NK-92 (cell line): Measurements from ENCODE around the gene SEC16A.

Source experiments
- DNase-seq: peaks from one replicate; lab custom pipeline; 2025; ENCODE audit not compliant: unreplicated experiment; lab: John Stamatoyannopoulos, UW

The SEC16A gene

DNA sequence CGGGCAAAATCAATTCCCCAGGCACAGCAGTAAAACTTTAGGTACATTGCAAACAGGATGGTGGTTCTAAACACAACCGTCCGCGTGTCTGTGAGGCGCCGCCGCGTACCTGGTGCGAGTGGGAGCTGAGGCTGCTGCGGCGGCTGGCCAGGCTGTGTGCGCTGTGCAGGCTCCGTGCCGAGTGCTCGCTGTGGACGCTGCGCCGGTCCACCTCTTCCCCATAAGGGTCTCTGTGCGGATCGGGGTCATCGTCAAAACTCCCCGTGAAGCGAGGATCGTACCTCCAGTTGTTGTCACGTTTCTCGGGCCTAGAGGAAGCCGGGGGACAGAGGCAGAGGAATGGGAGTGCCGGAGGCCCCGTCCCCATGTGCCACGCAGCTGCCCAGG, 16.7 kb downstream of the SEC16A start:
- no peak for DNase-seq

- no peak for DNase-seq
These were observed 17.2 kb downstream of the SEC16A start for GRCh38 chr9:136465500-136466154.

GRCh38 chr9:136464241-136464640, 18.6 kb downstream of the SEC16A start:
- DNase-seq, result no peak

DNA sequence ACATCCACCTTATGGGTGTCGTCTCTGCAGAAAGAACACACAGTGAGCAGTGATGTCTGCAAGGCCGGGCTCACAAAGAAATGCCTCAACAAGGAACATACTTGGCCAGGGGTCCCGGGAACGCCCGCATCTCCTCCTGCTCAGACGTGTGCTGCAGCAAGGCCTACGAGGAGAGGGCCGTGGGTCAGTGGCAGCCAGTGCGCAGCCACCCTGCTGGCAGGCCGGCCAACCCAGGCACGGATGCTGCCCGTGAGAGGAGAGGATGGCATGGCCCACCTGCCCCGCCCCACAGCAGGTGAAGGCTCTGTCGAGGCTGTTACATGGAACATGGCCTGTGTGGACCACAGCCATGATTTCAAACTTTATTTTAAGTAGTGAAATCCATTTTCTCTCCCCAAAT, 19.3 kb downstream of the SEC16A start:
- DNase-seq, result no peak

DNA sequence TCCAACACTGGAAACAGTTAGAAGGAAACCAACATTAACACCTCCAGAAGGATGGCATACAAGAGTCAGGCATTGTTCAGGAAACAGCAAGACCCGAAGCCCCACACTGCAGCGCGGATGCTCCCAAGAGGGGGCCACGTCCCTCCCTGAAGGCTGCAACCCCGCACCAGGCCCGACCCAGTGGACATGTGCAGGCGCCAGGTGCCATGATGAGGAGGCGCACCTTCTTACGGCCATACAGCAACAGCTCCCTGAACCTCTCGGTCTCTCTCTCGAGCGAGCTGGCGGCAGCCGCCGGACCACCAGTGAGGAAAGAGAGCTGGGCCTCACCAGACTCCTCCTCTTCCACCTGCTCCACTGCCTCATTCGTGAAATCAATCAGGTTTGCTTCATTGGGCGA, 20.2 kb downstream of the SEC16A start:
- no peak for DNase-seq

GRCh38 chr9:136460772-136461325, 22.0 kb downstream of the SEC16A start:
- no peak for DNase-seq

- DNase-seq, result no peak
These were observed 23.4 kb downstream of the SEC16A start for GRCh38 chr9:136459425-136459824.

DNA sequence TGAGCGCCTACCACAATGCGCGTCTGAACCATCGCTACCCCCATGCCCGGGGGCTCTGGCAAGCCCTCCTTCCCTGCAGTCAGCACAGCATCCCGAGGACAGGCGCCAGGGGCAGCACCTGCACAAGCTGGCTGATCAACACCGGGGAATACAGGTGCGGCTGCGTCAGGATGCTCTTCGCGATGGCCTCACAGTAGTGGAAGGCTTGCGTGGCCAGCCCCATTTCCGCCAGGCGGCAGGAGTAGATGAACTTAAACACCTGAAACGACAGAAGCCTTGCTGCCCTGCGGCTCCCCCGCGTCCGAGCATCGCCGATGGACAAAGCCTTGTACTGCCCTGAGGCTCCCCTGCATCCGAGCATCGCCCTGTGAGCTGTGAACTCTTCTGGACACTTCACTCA, 25.5 kb downstream of the SEC16A start:
- DNase-seq, result no peak

- DNase-seq, result no peak
These were observed 26.6 kb downstream of the SEC16A start for GRCh38 chr9:136456258-136456657.

DNA sequence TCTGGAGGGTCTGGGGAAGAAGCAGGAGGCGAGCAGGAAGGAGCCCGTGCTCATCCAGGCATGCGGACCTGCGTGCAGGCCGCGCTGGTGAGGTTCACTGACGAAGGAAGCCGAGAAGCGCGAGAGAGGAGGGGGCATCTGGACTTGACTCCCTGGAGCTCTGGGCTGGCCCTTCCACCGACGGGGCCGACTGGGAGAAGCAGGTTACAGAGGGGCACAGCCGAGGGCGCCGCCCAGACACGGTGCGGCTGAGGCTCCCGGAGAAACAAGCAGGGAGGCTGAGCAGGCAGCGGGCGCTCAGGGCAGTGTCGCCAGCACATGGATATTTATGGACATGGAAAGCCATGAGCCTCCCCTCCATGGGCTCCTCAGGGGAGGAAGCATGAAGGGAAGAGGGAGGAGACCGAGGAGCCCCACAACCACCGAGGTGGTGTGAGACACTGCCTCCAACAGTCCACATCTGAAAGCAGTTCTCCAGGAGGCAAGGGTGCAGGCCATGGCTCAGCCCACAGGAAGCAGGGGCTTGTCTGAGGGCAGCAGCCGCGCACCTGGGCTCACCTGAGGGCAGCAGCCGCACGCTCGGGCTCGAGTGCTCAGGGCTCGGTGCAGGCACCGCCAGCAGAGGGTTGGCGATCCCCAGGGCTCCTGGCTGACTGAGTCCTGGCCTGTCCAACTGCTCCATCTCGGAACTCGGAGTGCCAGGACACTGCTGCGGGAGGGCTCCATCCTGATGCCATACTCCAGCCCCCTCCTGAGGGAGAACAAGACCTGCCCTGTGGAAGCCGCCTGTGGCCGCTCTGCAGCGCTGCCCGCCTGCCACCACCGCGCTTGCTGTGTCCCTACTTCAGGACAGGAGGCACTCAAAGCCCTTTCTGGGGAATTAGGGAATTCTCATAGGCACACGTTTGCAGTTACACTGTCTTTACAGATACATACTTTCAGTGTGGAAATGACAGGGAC, 27.5 kb downstream of the SEC16A start:
- DNase-seq, result no peak

DNA sequence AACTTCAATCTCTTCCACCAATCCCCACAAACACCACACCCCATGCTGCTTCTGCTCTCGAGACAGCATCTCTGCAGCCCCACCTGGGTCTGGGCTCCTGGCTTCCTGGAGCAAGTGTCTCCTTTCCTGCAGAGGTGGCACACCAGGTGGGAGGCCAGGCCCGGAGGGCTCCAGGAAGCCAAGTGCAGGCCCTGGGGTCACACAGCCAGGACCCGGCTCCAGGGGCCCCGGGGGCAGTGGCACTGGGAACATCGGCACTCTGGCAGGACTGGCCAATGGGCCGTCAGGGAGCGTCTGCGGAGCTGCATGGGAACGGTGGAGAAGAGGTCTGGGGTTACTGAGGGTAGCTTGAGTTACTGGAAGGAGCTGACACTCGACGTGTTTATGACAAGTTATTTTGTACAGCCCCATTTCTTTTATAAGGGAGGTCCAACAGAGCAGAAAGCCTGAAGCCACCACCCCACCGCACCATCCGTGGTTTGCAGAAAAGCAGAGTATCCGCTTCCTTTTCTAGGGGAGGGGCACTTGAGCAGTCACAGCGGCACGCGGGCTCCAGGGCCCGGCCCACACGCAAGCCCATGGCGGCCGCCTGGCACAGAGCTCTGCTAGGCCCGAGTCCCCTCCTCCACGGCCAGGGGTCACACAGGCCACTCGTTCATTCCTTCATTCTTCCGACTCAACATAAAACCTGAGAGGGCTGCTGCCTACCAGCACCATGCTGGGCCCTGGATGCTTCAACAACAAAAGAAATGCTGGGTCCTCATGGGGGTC, 28.6 kb downstream of the SEC16A start:
- no peak for DNase-seq

DNA sequence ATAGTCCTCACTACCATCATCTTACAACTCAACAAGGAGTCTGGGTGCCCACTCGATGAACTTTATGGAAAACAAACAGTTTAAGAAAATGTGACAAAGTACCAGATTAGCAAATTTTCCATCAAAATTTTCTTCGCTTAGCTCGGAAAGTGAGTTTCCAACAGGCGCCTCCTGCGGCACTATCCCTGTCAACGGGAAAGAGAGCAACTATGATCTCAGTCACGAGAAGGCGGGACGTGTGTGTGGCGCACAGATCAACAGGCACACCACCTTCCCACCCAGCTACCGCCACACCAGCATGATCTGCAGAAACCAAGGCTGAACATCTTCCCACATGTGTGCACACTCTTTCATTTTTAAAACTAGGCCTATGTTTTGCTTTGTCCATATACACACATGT, 29.5 kb downstream of the SEC16A start:
- DNase-seq, result no peak

DNA sequence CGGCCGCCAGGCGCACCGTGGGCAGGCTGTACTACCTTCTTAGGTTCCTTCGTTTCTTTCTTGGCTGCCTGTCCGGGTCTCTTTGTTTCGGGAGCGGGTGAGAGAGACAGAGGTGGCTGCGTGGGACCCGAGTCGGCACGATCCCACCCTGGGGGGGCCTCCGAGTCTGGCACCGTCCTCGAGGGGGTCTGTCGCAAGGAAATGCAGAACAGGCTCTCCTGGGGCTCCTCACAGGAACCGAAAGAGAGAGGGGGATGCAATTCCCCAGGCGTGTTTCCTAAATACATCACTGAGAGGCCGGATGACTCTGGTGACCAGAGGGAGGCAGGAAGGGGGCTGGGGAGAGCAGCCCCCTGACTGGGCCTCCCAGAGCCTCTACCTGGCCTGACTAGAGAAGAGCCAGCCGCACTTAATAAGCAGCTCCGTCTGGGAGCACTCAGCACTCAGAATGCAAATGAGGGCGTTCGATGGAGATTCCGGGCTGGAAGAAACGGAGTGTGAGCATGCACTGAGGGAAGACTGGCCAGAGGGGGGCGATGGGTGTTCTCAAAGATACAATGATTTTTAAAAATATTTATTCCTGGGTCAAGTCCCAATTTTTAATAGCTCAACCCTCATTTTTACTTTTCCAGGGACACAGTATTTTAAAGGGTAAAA, 31.5 kb downstream of the SEC16A start:
- DNase-seq, result no peak

DNA sequence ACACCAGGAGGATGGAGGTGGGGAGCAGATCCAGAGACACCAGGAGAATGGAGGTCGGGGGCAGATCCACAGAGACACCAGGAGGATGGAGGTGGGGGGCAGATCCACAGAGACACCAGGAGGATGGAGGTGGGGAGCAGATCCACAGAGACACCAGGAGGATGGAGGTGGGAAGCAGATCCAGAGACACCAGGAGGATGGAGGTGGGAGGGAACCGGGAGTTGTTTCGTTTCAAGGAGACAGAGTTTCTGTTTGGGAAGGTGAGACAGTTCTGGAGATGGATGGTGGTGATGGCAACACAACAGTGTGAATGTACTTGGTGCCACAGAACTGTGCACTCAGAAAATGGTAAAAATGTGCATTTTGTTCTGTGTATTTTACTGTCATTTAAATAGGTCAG, 34.2 kb downstream of the SEC16A start:
- no peak for DNase-seq

- DNase-seq, result no peak
These were observed 35.6 kb downstream of the SEC16A start for GRCh38 chr9:136447173-136447778.

DNA sequence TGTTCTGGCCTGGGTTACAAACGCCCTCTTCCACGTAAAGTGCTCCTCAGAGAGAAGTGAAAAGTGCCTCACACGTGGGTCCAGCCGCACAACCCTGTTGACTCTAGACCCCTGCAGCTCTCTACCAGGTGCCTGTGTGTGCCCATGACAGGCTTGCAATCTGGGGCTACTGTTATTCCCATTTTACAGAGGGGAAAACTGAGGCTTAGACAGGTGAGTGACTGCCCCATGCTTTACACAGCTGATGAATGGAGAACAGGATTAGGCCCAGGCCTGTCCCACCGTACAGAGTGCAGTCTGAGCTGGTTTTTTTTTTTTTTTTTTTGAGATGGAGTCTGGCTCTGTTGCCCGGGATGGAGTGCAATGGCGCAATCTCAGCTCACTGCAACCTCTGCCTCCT, 37.0 kb downstream of the SEC16A start:
- DNase-seq, result no peak

GRCh38 chr9:136444102-136444501, 38.7 kb downstream of the SEC16A start:
- DNase-seq, result no peak

- DNase-seq, result no peak
These were observed 39.2 kb downstream of the SEC16A start for GRCh38 chr9:136443687-136444086.

GRCh38 chr9:136443087-136443486, 39.8 kb downstream of the SEC16A start:
- DNase-seq, result no peak

- no peak for DNase-seq
These were observed 40.6 kb downstream of the SEC16A start for GRCh38 chr9:136442265-136442664.
